Measurements from ENCODE around the gene KCNAB1. TPM values are rescaled to one million over a fixed set of nuclear protein-coding genes. Genes with fewer than 3 reads are reported as not detected.

The KCNAB1 gene
- total RNA-seq, 4 donors from 2014 or later = 10.9 to 17.1 (median 13.3) TPM

DNA sequence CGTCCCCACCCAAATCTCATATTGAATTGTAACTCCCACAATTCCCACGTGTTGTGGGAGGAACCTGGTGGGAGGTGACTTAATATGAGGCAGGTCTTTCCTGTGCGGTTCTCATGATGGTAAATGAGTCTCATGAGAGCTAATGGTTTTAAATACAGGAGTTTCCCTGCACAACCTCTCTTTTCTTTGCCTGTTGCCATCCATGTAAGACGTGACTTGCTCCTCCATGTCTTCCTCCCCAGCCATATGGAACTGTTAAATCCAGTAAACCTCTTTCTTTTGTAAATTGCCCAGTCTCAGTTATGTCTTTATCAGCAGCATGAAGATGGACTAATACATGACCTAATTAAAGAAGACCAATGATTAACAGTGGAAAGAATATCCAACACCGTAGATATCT is 377.9 kb downstream of the KCNAB1 start:
- TF ChIP-seq CTCF (IDR thresholded peaks at IDR 0.05; ENCODE audit: low read depth) = no peak

- TF ChIP-seq CTCF (IDR thresholded peaks at IDR 0.05; ENCODE audit: low read depth) = no peak
Observed at GRCh38 chr3:156507285-156507684, 386.9 kb downstream of the KCNAB1 start.

GRCh38 chr3:156509189-156510174 is 389.1 kb downstream of the KCNAB1 start:
- no peak for TF ChIP-seq CTCF (IDR thresholded peaks at IDR 0.05; ENCODE audit: low read depth)

DNA sequence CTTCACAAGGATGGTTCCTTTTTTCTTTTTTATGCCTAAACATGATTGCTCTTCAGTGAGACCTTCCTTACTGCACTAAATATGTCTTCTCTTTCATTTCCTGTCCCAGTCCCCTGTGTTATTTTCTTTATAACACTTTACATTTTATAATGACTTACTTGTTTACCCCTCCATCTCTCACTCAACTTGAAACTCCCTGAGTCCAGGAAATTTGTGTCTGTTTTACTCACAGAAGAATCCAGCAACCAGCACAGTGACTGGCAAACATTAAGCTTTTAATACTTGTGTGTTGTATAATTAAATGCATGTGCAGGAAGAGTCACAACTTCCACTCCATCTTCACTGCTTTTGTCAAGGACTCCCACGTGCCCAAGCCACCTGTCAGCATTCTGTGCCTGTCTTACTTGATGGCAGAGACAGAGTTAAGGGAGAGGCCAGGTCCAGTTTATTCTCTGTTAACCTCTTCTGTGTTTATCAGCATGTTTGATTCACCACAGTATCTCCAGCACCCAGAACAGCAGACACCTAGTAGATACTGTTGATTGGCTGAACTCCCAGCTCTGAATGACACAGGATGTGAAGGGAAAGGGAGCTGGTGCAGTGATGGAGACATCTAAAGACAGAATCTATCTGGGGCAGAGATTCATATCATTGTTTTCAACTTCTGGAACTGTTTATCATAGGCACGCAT is 391.8 kb downstream of the KCNAB1 start:
- no peak for TF ChIP-seq CTCF (IDR thresholded peaks at IDR 0.05; ENCODE audit: low read depth)

DNA sequence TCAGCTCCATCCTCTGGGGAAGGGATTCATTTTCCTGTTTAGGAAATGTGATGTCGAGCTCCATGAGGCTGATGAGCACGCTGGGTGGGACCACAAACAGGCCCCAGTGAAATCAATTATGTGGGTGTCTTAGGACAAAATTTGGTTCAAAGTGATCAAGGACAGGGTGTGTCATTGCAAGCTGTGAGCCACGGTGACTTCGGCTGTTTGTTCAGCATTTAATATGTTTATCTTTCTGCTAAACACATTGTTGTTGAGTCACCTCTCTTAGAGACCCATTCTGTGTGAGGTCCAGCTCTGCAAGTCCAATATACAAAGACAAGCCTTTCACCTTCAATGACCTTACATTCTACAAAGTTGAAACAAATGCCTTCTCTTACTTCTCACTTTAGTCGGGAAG is 393.2 kb downstream of the KCNAB1 start:
- no peak for TF ChIP-seq CTCF (IDR thresholded peaks at IDR 0.05; ENCODE audit: low read depth)

DNA sequence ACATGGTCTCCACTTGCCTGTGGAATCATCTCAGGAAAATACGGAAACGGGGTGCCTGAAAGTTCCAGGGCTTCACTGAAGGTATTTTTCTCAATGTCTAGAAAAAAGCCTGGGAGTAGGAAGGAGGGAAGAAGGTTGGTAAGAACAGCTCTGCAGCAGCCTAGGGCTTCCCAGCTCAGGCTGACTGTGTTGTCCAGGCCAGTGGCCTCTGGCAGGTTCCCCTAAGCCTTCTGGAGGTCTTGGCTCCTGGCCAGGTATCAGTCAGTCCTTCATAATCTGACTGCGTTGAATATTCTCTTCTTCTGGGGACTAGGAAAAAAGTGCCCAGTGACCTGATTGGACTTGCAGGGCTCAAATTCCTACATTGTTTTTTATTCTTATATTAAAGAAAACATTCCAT is 395.9 kb downstream of the KCNAB1 start:
- TF ChIP-seq CTCF (IDR thresholded peaks at IDR 0.05; ENCODE audit: low read depth) = no peak

DNA sequence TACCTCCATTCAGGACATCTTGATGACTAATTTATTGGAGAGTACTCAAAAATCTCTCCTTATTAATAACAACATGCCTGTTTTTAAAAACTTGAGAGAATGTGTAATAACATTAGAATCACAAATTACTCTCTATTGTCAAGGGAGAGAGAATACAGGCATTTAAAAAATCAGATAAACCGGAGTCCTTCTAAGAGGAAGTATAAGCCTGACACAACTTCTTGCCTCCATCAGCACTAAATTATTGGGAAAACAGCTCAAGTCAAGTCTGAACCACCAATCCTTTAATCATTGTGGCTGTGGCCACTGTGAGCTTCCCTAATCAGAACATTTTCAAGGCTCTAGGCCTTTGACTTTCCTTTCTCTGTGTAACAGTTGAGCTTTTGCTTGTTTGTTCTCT is 396.6 kb downstream of the KCNAB1 start:
- no peak for TF ChIP-seq CTCF (IDR thresholded peaks at IDR 0.05; ENCODE audit: low read depth)

Measured in subcutaneous adipose tissue (tissue), 4 donors.